Measurements from ENCODE around the gene B4GALNT3. TPM values are rescaled to one million over a fixed set of nuclear protein-coding genes. Genes with fewer than 3 reads are reported as not detected.
A peak's percentile ranks its signal among the peaks of the same experiment; 100 is the strongest.

Gene B4GALNT3
- total and polyA plus RNA-seq, 2 of the 13 experiments (the other 11 are each of a cell fraction or from before 2014, with no cell fraction given), result 3.2 to 4.4 TPM

- no peak for TF ChIP-seq GABPA (IDR thresholded peaks at IDR 0.05; ENCODE audit: low read depth, low read length)
- TF ChIP-seq GABPA (CRISPR knock-in tag; IDR thresholded peaks at IDR 0.05; ENCODE audit: low read depth), result no peak
- no peak for TF ChIP-seq ZNF766 (CRISPR knock-in tag; IDR thresholded peaks at IDR 0.05; ENCODE audit: borderline replicate concordance)
- TF ChIP-seq ZNF839 (CRISPR knock-in tag; IDR thresholded peaks at IDR 0.05; ENCODE audit: borderline replicate concordance), result no peak
- no peak for TF ChIP-seq FOSL1 (CRISPR knock-in tag; IDR thresholded peaks at IDR 0.05; ENCODE audit: borderline replicate concordance)
- TF ChIP-seq BCL6 (CRISPR knock-in tag; IDR thresholded peaks at IDR 0.05), result peak; percentile 55
- 0 out of 2 replicates have a peak, but pooled peaks have one; percentile 6 for TF ChIP-seq ZNF607 (CRISPR knock-in tag; IDR thresholded peaks at IDR 0.05; ENCODE audit: borderline replicate concordance)
- TF ChIP-seq ZNF292 (CRISPR knock-in tag; IDR thresholded peaks at IDR 0.05; ENCODE audit: borderline replicate concordance, low read depth), result peak; percentile 18; the same call in 1 of the 2 replicates
- TF ChIP-seq ZBED4 (CRISPR knock-in tag; IDR thresholded peaks at IDR 0.05; ENCODE audit: borderline replicate concordance), result no peak
- TF ChIP-seq, protein P1, sequence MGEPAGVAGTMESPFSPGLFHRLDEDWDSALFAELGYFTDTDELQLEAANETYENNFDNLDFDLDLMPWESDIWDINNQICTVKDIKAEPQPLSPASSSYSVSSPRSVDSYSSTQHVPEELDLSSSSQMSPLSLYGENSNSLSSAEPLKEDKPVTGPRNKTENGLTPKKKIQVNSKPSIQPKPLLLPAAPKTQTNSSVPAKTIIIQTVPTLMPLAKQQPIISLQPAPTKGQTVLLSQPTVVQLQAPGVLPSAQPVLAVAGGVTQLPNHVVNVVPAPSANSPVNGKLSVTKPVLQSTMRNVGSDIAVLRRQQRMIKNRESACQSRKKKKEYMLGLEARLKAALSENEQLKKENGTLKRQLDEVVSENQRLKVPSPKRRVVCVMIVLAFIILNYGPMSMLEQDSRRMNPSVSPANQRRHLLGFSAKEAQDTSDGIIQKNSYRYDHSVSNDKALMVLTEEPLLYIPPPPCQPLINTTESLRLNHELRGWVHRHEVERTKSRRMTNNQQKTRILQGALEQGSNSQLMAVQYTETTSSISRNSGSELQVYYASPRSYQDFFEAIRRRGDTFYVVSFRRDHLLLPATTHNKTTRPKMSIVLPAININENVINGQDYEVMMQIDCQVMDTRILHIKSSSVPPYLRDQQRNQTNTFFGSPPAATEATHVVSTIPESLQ (CRISPR knock-in tag; conservative IDR thresholded peaks at IDR 0.05), result no peak
- no peak for TF ChIP-seq SP1 (IDR thresholded peaks at IDR 0.05)
- TF ChIP-seq SP1 (CRISPR knock-in tag; IDR thresholded peaks at IDR 0.05), result peak; percentile 68; the same call in 1 of the 2 replicates
- TF ChIP-seq, protein P2, sequence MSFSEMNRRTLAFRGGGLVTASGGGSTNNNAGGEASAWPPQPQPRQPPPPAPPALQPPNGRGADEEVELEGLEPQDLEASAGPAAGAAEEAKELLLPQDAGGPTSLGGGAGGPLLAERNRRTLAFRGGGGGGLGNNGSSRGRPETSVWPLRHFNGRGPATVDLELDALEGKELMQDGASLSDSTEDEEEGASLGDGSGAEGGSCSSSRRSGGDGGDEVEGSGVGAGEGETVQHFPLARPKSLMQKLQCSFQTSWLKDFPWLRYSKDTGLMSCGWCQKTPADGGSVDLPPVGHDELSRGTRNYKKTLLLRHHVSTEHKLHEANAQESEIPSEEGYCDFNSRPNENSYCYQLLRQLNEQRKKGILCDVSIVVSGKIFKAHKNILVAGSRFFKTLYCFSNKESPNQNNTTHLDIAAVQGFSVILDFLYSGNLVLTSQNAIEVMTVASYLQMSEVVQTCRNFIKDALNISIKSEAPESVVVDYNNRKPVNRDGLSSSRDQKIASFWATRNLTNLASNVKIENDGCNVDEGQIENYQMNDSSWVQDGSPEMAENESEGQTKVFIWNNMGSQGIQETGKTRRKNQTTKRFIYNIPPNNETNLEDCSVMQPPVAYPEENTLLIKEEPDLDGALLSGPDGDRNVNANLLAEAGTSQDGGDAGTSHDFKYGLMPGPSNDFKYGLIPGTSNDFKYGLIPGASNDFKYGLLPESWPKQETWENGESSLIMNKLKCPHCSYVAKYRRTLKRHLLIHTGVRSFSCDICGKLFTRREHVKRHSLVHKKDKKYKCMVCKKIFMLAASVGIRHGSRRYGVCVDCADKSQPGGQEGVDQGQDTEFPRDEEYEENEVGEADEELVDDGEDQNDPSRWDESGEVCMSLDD (CRISPR knock-in tag; IDR thresholded peaks at IDR 0.05; ENCODE audit: borderline replicate concordance), result no peak
- no peak; the same call in 1 of the 2 replicates for TF ChIP-seq MEF2D (CRISPR knock-in tag; IDR thresholded peaks at IDR 0.05)
- TF ChIP-seq HMG20A (CRISPR knock-in tag; IDR thresholded peaks at IDR 0.05; ENCODE audit: borderline replicate concordance), result no peak
- no peak for TF ChIP-seq PAWR (CRISPR knock-in tag; IDR thresholded peaks at IDR 0.05; ENCODE audit: borderline replicate concordance)
- no peak for TF ChIP-seq ONECUT2 (CRISPR knock-in tag; IDR thresholded peaks at IDR 0.05)
- no peak for TF ChIP-seq NFKBIZ (CRISPR knock-in tag; IDR thresholded peaks at IDR 0.05)
- peak; percentile 45 for TF ChIP-seq TEAD3 (CRISPR knock-in tag; optimal IDR thresholded peaks at IDR 0.05; ENCODE audit: borderline replicate concordance)
- TF ChIP-seq ZFP36L2 (CRISPR knock-in tag; IDR thresholded peaks at IDR 0.05), result no peak
- TF ChIP-seq RCOR2 (CRISPR knock-in tag; IDR thresholded peaks at IDR 0.05), result 0 out of 2 replicates have a peak, but pooled peaks have one; percentile 30
- TF ChIP-seq, protein P3, sequence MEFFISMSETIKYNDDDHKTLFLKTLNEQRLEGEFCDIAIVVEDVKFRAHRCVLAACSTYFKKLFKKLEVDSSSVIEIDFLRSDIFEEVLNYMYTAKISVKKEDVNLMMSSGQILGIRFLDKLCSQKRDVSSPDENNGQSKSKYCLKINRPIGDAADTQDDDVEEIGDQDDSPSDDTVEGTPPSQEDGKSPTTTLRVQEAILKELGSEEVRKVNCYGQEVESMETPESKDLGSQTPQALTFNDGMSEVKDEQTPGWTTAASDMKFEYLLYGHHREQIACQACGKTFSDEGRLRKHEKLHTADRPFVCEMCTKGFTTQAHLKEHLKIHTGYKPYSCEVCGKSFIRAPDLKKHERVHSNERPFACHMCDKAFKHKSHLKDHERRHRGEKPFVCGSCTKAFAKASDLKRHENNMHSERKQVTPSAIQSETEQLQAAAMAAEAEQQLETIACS (CRISPR knock-in tag; IDR thresholded peaks at IDR 0.05), result no peak
Observed at GRCh38 chr12:569803-570434, 110.2 kb downstream of the B4GALNT3 start (continued).
